ENCODE data around the gene ART5.

ART5 gene

GRCh38 chr11:3675971-3676370 lies 34.2 kb upstream of the ART5 start:
- no peak for DNase-seq (ENCODE audit: low read depth)
- no peak for TF ChIP-seq CTCF (IDR thresholded peaks at IDR 0.05; ENCODE audit: control insufficient read depth, extremely low read depth, insufficient read depth)
- no peak overlapping the region for H3K4me3 ChIP-seq (ENCODE audit: low read depth, low read length)

GRCh38 chr11:3674189-3674588 lies 32.4 kb upstream of the ART5 start:
- H3K4me3 ChIP-seq (ENCODE audit: low read depth, low read length): no peak overlapping the region
- no peak for DNase-seq (ENCODE audit: low read depth)
- TF ChIP-seq CTCF (IDR thresholded peaks at IDR 0.05; ENCODE audit: control insufficient read depth, extremely low read depth, insufficient read depth): no peak

GRCh38 chr11:3671334-3672254 lies 29.8 kb upstream of the ART5 start, which contains the start of gene CHRNA10:
CHRNA10 (minus strand) TSS chr11:3671384; CDS start chr11:3671312, 72 bp downstream.
- no peak for DNase-seq (ENCODE audit: low read depth)
- no peak for TF ChIP-seq CTCF (IDR thresholded peaks at IDR 0.05; ENCODE audit: control insufficient read depth, extremely low read depth, insufficient read depth)
- no peak within 1 kb of the TSS for H3K4me3 ChIP-seq (ENCODE audit: low read depth, low read length)

- no peak overlapping the region for H3K4me3 ChIP-seq (ENCODE audit: low read depth, low read length)
- no peak for DNase-seq (ENCODE audit: low read depth)
- no peak for TF ChIP-seq CTCF (IDR thresholded peaks at IDR 0.05; ENCODE audit: control insufficient read depth, extremely low read depth, insufficient read depth)
These were observed 28.0 kb upstream of the ART5 start for GRCh38 chr11:3669742-3670183.

GRCh38 chr11:3669128-3669527 lies 27.3 kb upstream of the ART5 start:
- no peak for DNase-seq (ENCODE audit: low read depth)
- H3K4me3 ChIP-seq (ENCODE audit: low read depth, low read length): no peak overlapping the region
- no peak for TF ChIP-seq CTCF (IDR thresholded peaks at IDR 0.05; ENCODE audit: control insufficient read depth, extremely low read depth, insufficient read depth)

- TF ChIP-seq CTCF (IDR thresholded peaks at IDR 0.05; ENCODE audit: control insufficient read depth, extremely low read depth, insufficient read depth): no peak
- no peak overlapping the region for H3K4me3 ChIP-seq (ENCODE audit: low read depth, low read length)
- no peak for DNase-seq (ENCODE audit: low read depth)
These were observed 25.6 kb upstream of the ART5 start for GRCh38 chr11:3667149-3668035.

Data from LNCaP clone FGC (cell line).